CD4-positive, alpha-beta T cell treated with Interleukin-4 for 1 hour (primary cell): Measurements from ENCODE around the gene TRIML2.
"Not testable (repeated sequence)": the region's sequence is repeated elsewhere in the genome, so short reads cannot be mapped to it uniquely, and the experiment has no call there.

Source experiments
- DNase-seq, 2 donors: peaks; one replicate each; pipeline ENCODE4 v3.0.0-alpha.2; 2020 to 2022

The TRIML2 gene

GRCh38 chr4:188106454-188106853, 2.9 kb downstream of the TRIML2 start:
- no peak for DNase-seq

GRCh38 chr4:188092824-188093223, 16.6 kb downstream of the TRIML2 start:
- DNase-seq, result no peak

- no peak for DNase-seq
Measured at GRCh38 chr4:188086858-188087257, 22.5 kb downstream of the TRIML2 start.

- DNase-seq, result no peak
Measured at GRCh38 chr4:188082796-188083195, 26.6 kb downstream of the TRIML2 start.

- no peak for DNase-seq
Measured at GRCh38 chr4:188078116-188078515, 31.3 kb downstream of the TRIML2 start.

- DNase-seq, result no peak
Measured at GRCh38 chr4:188076169-188076568, 33.2 kb downstream of the TRIML2 start.

GRCh38 chr4:188061083-188061482, 48.3 kb downstream of the TRIML2 start:
- no peak for DNase-seq

- no peak for DNase-seq
Measured at GRCh38 chr4:188053302-188053701, 56.1 kb downstream of the TRIML2 start.

- DNase-seq, result no peak
Measured at GRCh38 chr4:188046657-188047056, 62.7 kb downstream of the TRIML2 start.

GRCh38 chr4:188045461-188045860, 63.9 kb downstream of the TRIML2 start:
- not testable (repeated sequence) for DNase-seq

GRCh38 chr4:188043154-188043553, 66.2 kb downstream of the TRIML2 start:
- no peak for DNase-seq

GRCh38 chr4:188042191-188042590, 67.2 kb downstream of the TRIML2 start:
- no peak for DNase-seq

GRCh38 chr4:188041721-188042120, 67.7 kb downstream of the TRIML2 start:
- DNase-seq, result no peak
